Smooth muscle cell (in vitro differentiated cells): Measurements from ENCODE around the gene TMEM131L. TPM values are rescaled to one million over a fixed set of nuclear protein-coding genes. Genes with fewer than 3 reads are reported as not detected.

Experiments used
- DNase-seq: peaks from one replicate; lab custom pipeline; 2025; ENCODE audit not compliant: unreplicated experiment; lab: John Stamatoyannopoulos, UW
- H2AFZ ChIP-seq: fragments of 200-600 bp; sonication (generic); 2 replicates; pipeline ENCODE4 v1.6.0; 2016; ENCODE audit warnings: antibody characterized with exemption, low read depth, mild to moderate bottlenecking
- H3F3A ChIP-seq: fragments of 200-600 bp; sonication (generic); 2 replicates; pipeline ENCODE4 v1.6.0; 2017; ENCODE audit warnings: antibody characterized with exemption, low read depth
- H3K27ac ChIP-seq: fragments of 200-600 bp; sonication (generic); 2 replicates; pipeline ENCODE4 v1.5.1; 2016; ENCODE audit warnings: low read depth, mild to moderate bottlenecking
- H3K27me3 ChIP-seq: fragments of 200-600 bp; sonication (generic); 2 replicates; pipeline ENCODE4 v1.6.1; 2016; ENCODE audit warnings: low read depth, mild to moderate bottlenecking
- H3K36me3 ChIP-seq: fragments of 200-600 bp; sonication (generic); 2 replicates; pipeline ENCODE4 v1.5.1; 2016; ENCODE audit warnings: low read depth
- H3K4me1 ChIP-seq: fragments of 200-600 bp; sonication (generic); 2 replicates; pipeline ENCODE4 v1.5.1; 2016; ENCODE audit warnings: low read depth
- H3K4me2 ChIP-seq: fragments of 200-600 bp; sonication (generic); 2 replicates; pipeline ENCODE4 v1.6.0; 2016; ENCODE audit warnings: mild to moderate bottlenecking
- H3K4me3 ChIP-seq: fragments of 200-600 bp; sonication (generic); 2 replicates; pipeline ENCODE4 v1.5.1; 2016; ENCODE audit warnings: mild to moderate bottlenecking
- H3K79me2 ChIP-seq: fragments of 200-600 bp; sonication (generic); 2 replicates; pipeline ENCODE4 v1.6.0; 2016; ENCODE audit warnings: low read depth, mild to moderate bottlenecking
- H3K9ac ChIP-seq: fragments of 200-600 bp; sonication (generic); 2 replicates; pipeline ENCODE4 v1.6.0; 2016; ENCODE audit warnings: low read depth
- H3K9me3 ChIP-seq: fragments of 200-600 bp; sonication (generic); replicated peaks from 2 replicates; pipeline ENCODE4 v1.5.1; 2016; ENCODE audit warnings: low read depth
- H4K20me1 ChIP-seq: fragments of 200-600 bp; sonication (generic); 2 replicates; pipeline ENCODE4 v1.6.0; 2016; ENCODE audit warnings: low read depth
- CTCF ChIP-seq: fragments of 200-600 bp; sonication (generic); IDR thresholded peaks from 2 replicates; pipeline ENCODE4 v1.5.1; 2017; ENCODE audit warnings: borderline replicate concordance, mild to moderate bottlenecking, antibody characterized with exemption; ENCODE audit not compliant: insufficient read depth, poor library complexity, severe bottlenecking
- WGBS: methylation state at CpG from one replicate; pipeline ENCODE4 v1.1.7; 2016; ENCODE audit warnings: low lambda C conversion rate; 5-methylcytosine and 5-hydroxymethylcytosine counted together
- polyA plus RNA-seq: library from polyadenylated mRNA; unstranded; fragments of >200 nt; fragmentation: Nextera tagmentation; extraction: Ambion mirVana; gene quantifications from 2 replicates; pipeline ENCODE4 v1.2.1, GENCODE V29; 2016
- total RNA-seq: library from RNA; depleted of rRNA; stranded (reverse); fragments of >200 nt; gene quantifications from 2 replicates; pipeline ENCODE4 v1.2.3, GENCODE V29; 2014

TMEM131L gene
- total and polyA plus RNA-seq, 2 experiments from 2014 or later, result 4.3 to 6.7 TPM

- Histone ChIP-seq H3K4me3 (no peak overlapping the region), H3K27ac (no peak overlapping the region), H3K4me1 (no peaks in the 10 kb centered on the region), H3K4me2 (no peak overlapping the region), H3K9me3 (no peaks in the 10 kb centered on the region), H3K79me2 (no peaks in the 10 kb centered on the region), H3F3A (no peaks in the 10 kb centered on the region), H3K9ac (no peak overlapping the region), H3K36me3 (no peaks in the 10 kb centered on the region), H4K20me1 (no peaks in the 10 kb centered on the region), H2AFZ (no peak overlapping the region), H3K27me3 (no peaks in the 10 kb centered on the region)
- WGBS, result 93% methylated on average over 2 of the region's 2 CpGs
- no peak for TF ChIP-seq CTCF
- no peak for DNase-seq
These were observed 202.5 kb downstream of the TMEM131L start for GRCh38 chr4:153668647-153669046.

- TF ChIP-seq CTCF, result no peak
- no peaks in the 10 kb centered on the region for H3K36me3 ChIP-seq
- no peak overlapping the region for H3K4me3 ChIP-seq
- H3K27ac ChIP-seq, result no peak overlapping the region
- H3K4me2 ChIP-seq, result no peak overlapping the region
- H3K9me3 ChIP-seq, result peaks cover under 1% of the 10 kb centered on the region
- DNase-seq, result no peak
- no peaks in the 10 kb centered on the region for H3K27me3 ChIP-seq
- 56% methylated on average over 3 of the region's 3 CpGs for WGBS
- H4K20me1 ChIP-seq, result no peaks in the 10 kb centered on the region
- no peaks in the 10 kb centered on the region for H3K4me1 ChIP-seq
- no peak overlapping the region for H2AFZ ChIP-seq
- no peaks in the 10 kb centered on the region for H3K79me2 ChIP-seq
- H3K9ac ChIP-seq, result no peak overlapping the region
- H3F3A ChIP-seq, result no peaks in the 10 kb centered on the region
These were observed 203.7 kb downstream of the TMEM131L start for GRCh38 chr4:153669838-153670237.

GRCh38 chr4:153676486-153676885 lies 210.3 kb downstream of the TMEM131L start:
- Histone ChIP-seq H3K27me3 (peaks cover 2% of the 10 kb centered on the region), H3K9me3 (peaks cover 6% of the 10 kb centered on the region), H4K20me1 (no peaks in the 10 kb centered on the region), H3K9ac (no peak overlapping the region), H3K4me1 (no peaks in the 10 kb centered on the region), H2AFZ (no peak overlapping the region), H3K4me2 (no peak overlapping the region), H3K4me3 (no peak overlapping the region), H3K79me2 (no peaks in the 10 kb centered on the region), H3F3A (no peaks in the 10 kb centered on the region), H3K36me3 (no peaks in the 10 kb centered on the region), H3K27ac (no peak overlapping the region)
- TF ChIP-seq CTCF, result no peak
- DNase-seq, result no peak
- WGBS, result 90% methylated on average over 5 of the region's 5 CpGs

GRCh38 chr4:153676984-153677383 lies 210.8 kb downstream of the TMEM131L start:
- Histone ChIP-seq H3K9me3 (peaks cover 6% of the 10 kb centered on the region), H3K27me3 (peaks cover 7% of the 10 kb centered on the region), H4K20me1 (no peaks in the 10 kb centered on the region), H3K27ac (no peak overlapping the region), H3F3A (no peaks in the 10 kb centered on the region), H3K9ac (no peak overlapping the region), H3K4me3 (no peak overlapping the region), H3K36me3 (no peaks in the 10 kb centered on the region), H2AFZ (no peak overlapping the region), H3K4me2 (no peak overlapping the region), H3K79me2 (no peaks in the 10 kb centered on the region), H3K4me1 (no peaks in the 10 kb centered on the region)
- no peak for DNase-seq
- 88% methylated on average over 1 of the region's 1 CpG for WGBS
- no peak for TF ChIP-seq CTCF
